Measurements from ENCODE around the gene HLA-DPA1. TPM values are rescaled to one million over a fixed set of nuclear protein-coding genes. Genes with fewer than 3 reads are reported as not detected.
A peak's percentile ranks its signal among the peaks of the same experiment; 100 is the strongest.
"Not testable (repeated sequence)": the region's sequence is repeated elsewhere in the genome, so short reads cannot be mapped to it uniquely, and the experiment has no call there.

HLA-DPA1 gene
- total and polyA plus RNA-seq, 9 donors, result 11.4 to 18.7 (median 14.6) TPM

- H3K27me3 ChIP-seq (ENCODE audit: control insufficient read depth, insufficient read depth, low read length), result peaks cover 47% of the 10 kb centered on the region
- 27% methylated on average over 1 of the region's 1 CpG for WGBS (ENCODE audit: insufficient coverage)
Measured at GRCh38 chr6:33112148-33112547, 38.7 kb upstream of the HLA-DPA1 start.

GRCh38 chr6:33108307-33108706, 34.9 kb upstream of the HLA-DPA1 start:
- Histone ChIP-seq H3K4me1 (ENCODE audit: control insufficient read depth, insufficient read depth, low read length) (no peaks in the 10 kb centered on the region), H3K27ac (ENCODE audit: low read length) (no peak overlapping the region), H3K9me3 (replicated peaks; ENCODE audit: control insufficient read depth, low read depth, low read length) (no peaks in the 10 kb centered on the region), H3K36me3 (ENCODE audit: control insufficient read depth, insufficient read depth, low read length) (no peaks in the 10 kb centered on the region), H3K27me3 (ENCODE audit: control insufficient read depth, insufficient read depth, low read length) (peaks cover 24% of the 10 kb centered on the region), H3K4me3 (ENCODE audit: low read length) (no peak overlapping the region)
- DNase-seq, result no peak
- WGBS (ENCODE audit: insufficient coverage), result no CpG with 5 or more reads among the region's 2 CpGs

More at GRCh38 chr6:33112148-33112547, 38.7 kb upstream of the HLA-DPA1 start:
- peak; percentile 71 for DNase-seq
- no peak overlapping the region for H3K4me3 ChIP-seq (ENCODE audit: low read length)
- H3K4me1 ChIP-seq (ENCODE audit: control insufficient read depth, insufficient read depth, low read length), result no peaks in the 10 kb centered on the region
- no peaks in the 10 kb centered on the region for H3K9me3 ChIP-seq (replicated peaks; ENCODE audit: control insufficient read depth, low read depth, low read length)
- H3K36me3 ChIP-seq (ENCODE audit: control insufficient read depth, insufficient read depth, low read length), result no peaks in the 10 kb centered on the region
- H3K27ac ChIP-seq (ENCODE audit: low read length), result no peak overlapping the region

DNA sequence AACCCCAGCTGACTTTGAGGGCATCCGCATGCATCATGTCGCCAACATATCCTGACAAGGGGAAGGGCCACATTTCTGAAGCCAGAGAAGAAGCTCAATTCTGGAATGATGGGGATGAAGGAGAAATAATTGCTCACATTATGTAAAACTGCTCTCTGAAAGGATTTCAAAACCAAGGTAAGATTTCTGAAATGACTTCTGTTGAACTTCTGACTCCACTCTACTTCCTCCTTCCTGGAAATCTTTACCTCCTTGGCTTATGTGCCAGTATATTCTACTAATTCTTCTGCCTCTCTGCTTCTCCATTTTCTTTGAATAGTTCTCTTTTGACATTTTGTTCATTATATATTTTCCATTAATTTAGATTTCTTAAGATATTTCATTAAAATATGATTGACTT, 34.2 kb upstream of the HLA-DPA1 start:
- no peak for DNase-seq
- WGBS (ENCODE audit: insufficient coverage), result no CpG with 5 or more reads among the region's 2 CpGs
- Histone ChIP-seq H3K4me3 (ENCODE audit: low read length) (no peak overlapping the region), H3K27ac (ENCODE audit: low read length) (no peak overlapping the region), H3K9me3 (replicated peaks; ENCODE audit: control insufficient read depth, low read depth, low read length) (no peaks in the 10 kb centered on the region), H3K36me3 (ENCODE audit: control insufficient read depth, insufficient read depth, low read length) (no peaks in the 10 kb centered on the region), H3K4me1 (ENCODE audit: control insufficient read depth, insufficient read depth, low read length) (no peaks in the 10 kb centered on the region), H3K27me3 (ENCODE audit: control insufficient read depth, insufficient read depth, low read length) (peaks cover 21% of the 10 kb centered on the region)

DNA sequence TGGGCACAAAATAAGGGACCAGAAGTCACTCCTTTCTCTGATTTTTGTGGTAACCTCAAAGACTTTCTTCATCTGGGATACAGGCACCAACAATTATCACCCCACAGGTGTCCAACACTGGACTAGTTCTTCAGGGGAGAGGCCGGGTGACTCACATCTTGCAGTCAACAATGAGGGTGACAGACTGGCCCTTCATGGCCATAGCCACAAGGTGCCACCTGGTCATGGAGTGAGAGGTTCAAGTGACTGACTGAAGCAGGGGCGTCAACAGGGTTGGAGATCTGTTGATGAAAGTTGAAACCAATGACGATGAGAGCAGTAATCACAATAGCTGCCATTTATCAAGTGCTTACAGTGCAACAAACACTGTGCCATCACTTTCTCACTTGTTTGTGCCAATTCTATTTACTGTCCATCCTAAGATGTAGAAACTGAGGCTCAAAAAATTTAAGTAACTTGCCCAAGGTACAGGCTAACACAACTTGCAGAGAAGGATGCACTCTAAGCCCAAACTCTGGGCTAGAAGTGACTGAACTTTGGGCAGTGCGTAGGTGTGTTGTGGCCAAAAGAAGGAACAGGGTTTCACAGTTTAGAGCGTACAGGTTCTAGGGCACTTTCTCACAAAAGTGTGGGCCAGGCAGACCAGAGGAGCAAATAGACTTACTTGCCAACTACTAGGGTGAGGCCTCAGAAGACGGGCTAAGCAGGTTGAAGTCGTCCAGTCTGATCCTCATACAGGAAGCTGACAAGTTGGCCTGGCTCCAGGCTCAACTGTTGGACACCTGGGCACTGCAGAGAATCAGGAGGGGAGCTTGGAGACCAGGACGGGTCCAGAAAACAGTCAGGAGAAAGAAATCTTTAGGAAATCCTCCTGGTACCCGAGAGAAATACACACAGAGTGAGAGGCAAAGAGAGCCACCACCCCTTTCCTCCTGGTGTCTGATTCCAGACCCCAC, 32.7 kb upstream of the HLA-DPA1 start:
- DNase-seq, result no peak
- Histone ChIP-seq H3K27ac (ENCODE audit: low read length) (no peak overlapping the region), H3K4me1 (ENCODE audit: control insufficient read depth, insufficient read depth, low read length) (no peaks in the 10 kb centered on the region), H3K27me3 (ENCODE audit: control insufficient read depth, insufficient read depth, low read length) (peaks cover 14% of the 10 kb centered on the region), H3K4me3 (ENCODE audit: low read length) (no peak overlapping the region), H3K36me3 (ENCODE audit: control insufficient read depth, insufficient read depth, low read length) (no peaks in the 10 kb centered on the region), H3K9me3 (replicated peaks; ENCODE audit: control insufficient read depth, low read depth, low read length) (no peaks in the 10 kb centered on the region)
- 67% methylated on average over 6 of the region's 9 CpGs for WGBS (ENCODE audit: insufficient coverage)

GRCh38 chr6:33105386-33105785, 31.9 kb upstream of the HLA-DPA1 start:
- 97% methylated on average over 3 of the region's 3 CpGs for WGBS (ENCODE audit: insufficient coverage)
- no peaks in the 10 kb centered on the region for H3K36me3 ChIP-seq (ENCODE audit: control insufficient read depth, insufficient read depth, low read length)
- H3K9me3 ChIP-seq (replicated peaks; ENCODE audit: control insufficient read depth, low read depth, low read length), result no peaks in the 10 kb centered on the region
- no peak overlapping the region for H3K27ac ChIP-seq (ENCODE audit: low read length)
- peaks cover 14% of the 10 kb centered on the region for H3K27me3 ChIP-seq (ENCODE audit: control insufficient read depth, insufficient read depth, low read length)
- H3K4me1 ChIP-seq (ENCODE audit: control insufficient read depth, insufficient read depth, low read length), result no peaks in the 10 kb centered on the region
- H3K4me3 ChIP-seq (ENCODE audit: low read length), result no peak overlapping the region
- no peak for DNase-seq

DNA sequence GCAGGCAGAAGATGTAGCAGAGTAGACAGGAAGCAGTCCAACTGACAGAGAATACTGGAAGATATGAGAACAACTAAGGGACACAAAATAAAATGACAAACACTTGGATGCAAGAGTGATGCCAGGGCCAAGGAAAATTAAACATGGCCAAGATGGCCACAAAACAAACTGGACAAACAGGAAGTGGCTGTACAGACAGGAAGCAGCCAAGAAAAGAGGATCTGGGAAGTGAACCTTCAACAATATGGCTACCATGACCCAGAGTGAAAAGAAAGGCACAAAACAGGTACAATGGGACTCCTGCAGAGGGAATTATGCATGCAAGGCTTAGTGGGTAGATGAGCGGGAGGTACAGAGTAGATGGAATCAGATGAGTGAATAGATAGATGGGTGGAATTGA, 31.4 kb upstream of the HLA-DPA1 start:
- no peaks in the 10 kb centered on the region for H3K4me1 ChIP-seq (ENCODE audit: control insufficient read depth, insufficient read depth, low read length)
- no peak overlapping the region for H3K4me3 ChIP-seq (ENCODE audit: low read length)
- no peaks in the 10 kb centered on the region for H3K36me3 ChIP-seq (ENCODE audit: control insufficient read depth, insufficient read depth, low read length)
- no peaks in the 10 kb centered on the region for H3K9me3 ChIP-seq (replicated peaks; ENCODE audit: control insufficient read depth, low read depth, low read length)
- H3K27me3 ChIP-seq (ENCODE audit: control insufficient read depth, insufficient read depth, low read length), result peaks cover 14% of the 10 kb centered on the region
- no peak for DNase-seq
- WGBS (ENCODE audit: insufficient coverage), result 100% methylated on average over 1 of the region's 1 CpG
- H3K27ac ChIP-seq (ENCODE audit: low read length), result no peak overlapping the region

DNA sequence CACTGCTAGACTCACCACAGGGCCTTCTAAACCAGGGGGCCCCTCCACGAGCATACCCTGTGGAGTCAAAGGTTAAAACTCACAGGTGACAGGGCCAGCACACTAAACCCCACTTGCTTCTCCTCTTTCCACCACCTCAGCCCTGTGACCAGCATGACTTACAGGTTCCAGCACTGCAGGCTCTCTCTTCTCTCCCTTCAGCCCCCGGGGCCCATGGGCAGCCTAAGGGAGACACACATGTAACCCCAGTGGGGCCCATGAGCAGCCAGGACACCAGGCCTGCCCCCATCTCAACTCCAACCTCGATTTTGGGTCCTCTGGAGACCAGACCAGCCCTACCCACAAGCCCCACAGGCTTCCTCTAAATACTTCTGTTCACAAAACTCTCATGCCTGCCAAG, 30.3 kb upstream of the HLA-DPA1 start:
- no peaks in the 10 kb centered on the region for H3K4me1 ChIP-seq (ENCODE audit: control insufficient read depth, insufficient read depth, low read length)
- 49% methylated on average over 3 of the region's 3 CpGs for WGBS (ENCODE audit: insufficient coverage)
- no peak overlapping the region for H3K27ac ChIP-seq (ENCODE audit: low read length)
- H3K36me3 ChIP-seq (ENCODE audit: control insufficient read depth, insufficient read depth, low read length), result no peaks in the 10 kb centered on the region
- no peaks in the 10 kb centered on the region for H3K9me3 ChIP-seq (replicated peaks; ENCODE audit: control insufficient read depth, low read depth, low read length)
- peaks cover 14% of the 10 kb centered on the region for H3K27me3 ChIP-seq (ENCODE audit: control insufficient read depth, insufficient read depth, low read length)
- no peak overlapping the region for H3K4me3 ChIP-seq (ENCODE audit: low read length)
- no peak for DNase-seq

GRCh38 chr6:33101121-33101737, 27.8 kb upstream of the HLA-DPA1 start:
- 67% methylated on average over 4 of the region's 5 CpGs for WGBS (ENCODE audit: insufficient coverage)

GRCh38 chr6:33095681-33096080, 22.2 kb upstream of the HLA-DPA1 start:
- H3K27ac ChIP-seq (ENCODE audit: low read length), result no peak overlapping the region
- no peaks in the 10 kb centered on the region for H3K36me3 ChIP-seq (ENCODE audit: control insufficient read depth, insufficient read depth, low read length)
- no peaks in the 10 kb centered on the region for H3K9me3 ChIP-seq (replicated peaks; ENCODE audit: control insufficient read depth, low read depth, low read length)
- no peak overlapping the region for H3K4me3 ChIP-seq (ENCODE audit: low read length)
- H3K27me3 ChIP-seq (ENCODE audit: control insufficient read depth, insufficient read depth, low read length), result peaks cover 2% of the 10 kb centered on the region
- H3K4me1 ChIP-seq (ENCODE audit: control insufficient read depth, insufficient read depth, low read length), result no peaks in the 10 kb centered on the region
- no peak for DNase-seq
- WGBS (ENCODE audit: insufficient coverage), result 100% methylated on average over 1 of the region's 1 CpG

More at GRCh38 chr6:33101121-33101737, 27.8 kb upstream of the HLA-DPA1 start:
- not testable (repeated sequence) for H3K4me3 ChIP-seq (ENCODE audit: low read length); H3K9me3 ChIP-seq (replicated peaks; ENCODE audit: control insufficient read depth, low read depth, low read length); DNase-seq; H3K36me3 ChIP-seq (ENCODE audit: control insufficient read depth, insufficient read depth, low read length); H3K27me3 ChIP-seq (ENCODE audit: control insufficient read depth, insufficient read depth, low read length); H3K27ac ChIP-seq (ENCODE audit: low read length); H3K4me1 ChIP-seq (ENCODE audit: control insufficient read depth, insufficient read depth, low read length)

GRCh38 chr6:33093855-33094254, 20.4 kb upstream of the HLA-DPA1 start:
- H3K27ac ChIP-seq (ENCODE audit: low read length), result no peak overlapping the region
- no peak for DNase-seq
- 60% methylated on average over 1 of the region's 3 CpGs for WGBS (ENCODE audit: insufficient coverage)
- H3K4me1 ChIP-seq (ENCODE audit: control insufficient read depth, insufficient read depth, low read length), result no peaks in the 10 kb centered on the region
- no peaks in the 10 kb centered on the region for H3K9me3 ChIP-seq (replicated peaks; ENCODE audit: control insufficient read depth, low read depth, low read length)
- H3K4me3 ChIP-seq (ENCODE audit: low read length), result no peak overlapping the region
- no peaks in the 10 kb centered on the region for H3K36me3 ChIP-seq (ENCODE audit: control insufficient read depth, insufficient read depth, low read length)
- H3K27me3 ChIP-seq (ENCODE audit: control insufficient read depth, insufficient read depth, low read length), result peaks cover 3% of the 10 kb centered on the region

Data from muscle of leg (tissue), 11 donors.